Measurements from ENCODE around the gene IGFBP2. TPM values are rescaled to one million over a fixed set of nuclear protein-coding genes. Genes with fewer than 3 reads are reported as not detected.

Gene IGFBP2
- total and polyA plus RNA-seq, 2 of the 13 experiments (the other 11 are each of a cell fraction or from before 2014, with no cell fraction given): 2.0 to 5.8 TPM

DNA sequence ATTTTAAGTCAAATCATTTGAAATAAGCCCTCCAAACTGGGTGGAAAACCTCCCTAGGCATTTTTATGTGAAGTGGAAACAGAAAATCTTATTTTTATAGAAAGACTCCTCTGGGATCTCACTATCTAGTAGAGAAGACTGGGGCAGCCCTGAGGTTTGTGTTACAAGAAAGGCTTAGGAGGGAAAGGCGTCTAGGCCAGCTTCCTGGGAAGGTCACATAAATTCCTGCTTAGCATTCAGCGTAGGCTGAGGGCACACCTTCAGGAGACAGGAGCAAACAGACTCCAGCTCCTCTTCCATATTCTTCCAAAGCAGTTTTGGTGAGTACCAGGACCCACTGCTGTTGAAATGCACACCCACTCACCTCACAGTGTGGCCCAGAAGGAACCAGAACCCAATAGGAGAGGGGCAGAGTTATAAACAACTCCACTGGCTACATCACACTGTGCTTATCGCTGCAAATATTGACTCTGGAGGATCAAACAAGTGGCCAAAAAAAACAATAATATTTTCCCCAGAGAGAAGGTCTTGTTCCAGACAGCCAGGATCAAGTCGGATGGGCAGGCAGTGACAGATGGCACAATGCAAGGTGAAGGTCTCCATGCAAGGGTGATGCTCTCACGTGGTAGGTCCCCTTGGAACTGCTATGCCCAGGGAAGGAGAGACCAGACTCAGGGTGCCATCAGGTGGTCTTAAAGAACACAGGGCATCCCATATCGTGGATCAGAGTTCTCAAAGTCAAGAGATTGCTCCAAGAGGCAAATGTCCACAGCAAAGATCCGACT, 17.7 kb upstream of the IGFBP2 start (continued):
- TF ChIP-seq ZNF142 (CRISPR knock-in tag; IDR thresholded peaks at IDR 0.05) (no peak), ZBTB1 (CRISPR knock-in tag; IDR thresholded peaks at IDR 0.05; ENCODE audit: borderline replicate concordance) (no peak), SATB2 (CRISPR knock-in tag; IDR thresholded peaks at IDR 0.05) (no peak), HNRNPLL (IDR thresholded peaks at IDR 0.05; ENCODE audit: low read depth, low read length, poor library complexity, severe bottlenecking) (no peak), MAFK (conservative IDR thresholded peaks at IDR 0.05 in 1 of 2, IDR thresholded peaks at IDR 0.05 in 1 of 2; ENCODE audit: low read length in 2 of 2) (no peak), TBL1XR1 (IDR thresholded peaks at IDR 0.05; ENCODE audit: borderline replicate concordance, low read length, partially characterized antibody) (no peak), ATRX (CRISPR knock-in tag; IDR thresholded peaks at IDR 0.05; ENCODE audit: borderline replicate concordance) (no peak), THYN1 (CRISPR knock-in tag; IDR thresholded peaks at IDR 0.05; ENCODE audit: borderline replicate concordance, low read depth) (no peak), TRAFD1 (CRISPR knock-in tag; IDR thresholded peaks at IDR 0.05; ENCODE audit: borderline replicate concordance) (no peak), ZNF607 (CRISPR knock-in tag; IDR thresholded peaks at IDR 0.05; ENCODE audit: borderline replicate concordance) (peak; percentile 56; the same call in 1 of the 2 replicates), ARID3A (IDR thresholded peaks at IDR 0.05; ENCODE audit: low read depth, low read length) (0 out of 2 replicates have a peak, but pooled peaks have one; percentile 20), MYNN (CRISPR knock-in tag; IDR thresholded peaks at IDR 0.05; ENCODE audit: low read depth) (no peak)
